Measurements from ENCODE around the gene ATAD1.

The ATAD1 gene

DNA sequence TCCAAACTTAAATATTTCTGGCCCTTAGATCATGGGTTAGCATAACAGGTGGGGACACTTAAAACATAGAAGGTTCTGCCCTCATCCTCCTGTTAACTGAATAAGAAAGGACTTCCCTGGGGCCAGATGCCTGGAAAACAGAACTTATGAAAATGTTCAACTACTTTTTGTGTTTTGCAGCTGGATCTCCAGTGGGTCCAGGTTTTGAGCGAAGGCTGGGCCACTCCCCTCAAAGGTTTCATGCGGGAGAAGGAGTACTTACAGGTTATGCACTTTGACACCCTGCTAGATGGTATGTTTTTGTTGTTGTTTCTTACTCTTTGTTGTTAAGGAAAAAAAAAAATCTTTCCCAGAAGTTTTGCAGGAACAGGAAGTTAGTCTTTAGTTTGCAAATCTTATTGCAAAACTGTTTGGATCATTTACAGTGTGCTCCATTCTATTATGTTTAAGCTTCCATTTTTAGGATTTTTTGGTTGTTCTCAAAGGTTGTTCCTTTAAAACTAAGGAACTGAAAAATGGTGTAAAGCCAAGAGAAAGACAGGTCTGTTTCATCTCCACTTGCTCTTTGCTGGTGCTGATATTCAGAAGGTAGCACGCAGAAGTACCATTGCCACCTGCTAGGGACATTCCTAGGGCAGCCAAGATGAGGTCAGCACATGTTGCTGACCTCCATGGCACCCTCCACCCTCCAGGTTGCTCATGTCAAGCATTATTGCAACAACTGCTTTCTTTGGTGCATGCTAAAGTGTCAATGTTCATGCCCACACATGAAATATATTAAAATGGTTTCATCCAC, 102.3 kb downstream of the ATAD1 start:
- DNase-seq (ENCODE audit: low read depth), result no peak

DNA sequence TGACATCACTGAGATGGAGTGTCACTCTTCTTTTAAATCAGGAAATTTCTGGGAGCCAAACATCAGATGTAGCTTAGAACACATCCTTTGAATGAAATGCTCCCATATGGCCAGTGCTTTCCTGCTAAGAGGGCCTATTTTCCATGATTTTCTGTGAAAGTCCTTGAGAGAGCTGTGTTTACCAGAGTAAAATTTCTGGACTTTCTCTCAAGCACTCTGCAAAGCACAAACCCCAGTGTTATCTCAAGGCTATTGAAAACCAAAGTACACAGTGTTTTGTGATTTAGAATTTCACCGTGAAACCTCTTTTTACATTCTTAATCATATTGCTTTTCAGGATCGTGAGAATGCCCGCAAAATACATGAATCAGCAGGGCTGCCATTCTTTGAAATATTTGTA, 104.3 kb downstream of the ATAD1 start:
- DNase-seq (ENCODE audit: low read depth), result no peak

DNA sequence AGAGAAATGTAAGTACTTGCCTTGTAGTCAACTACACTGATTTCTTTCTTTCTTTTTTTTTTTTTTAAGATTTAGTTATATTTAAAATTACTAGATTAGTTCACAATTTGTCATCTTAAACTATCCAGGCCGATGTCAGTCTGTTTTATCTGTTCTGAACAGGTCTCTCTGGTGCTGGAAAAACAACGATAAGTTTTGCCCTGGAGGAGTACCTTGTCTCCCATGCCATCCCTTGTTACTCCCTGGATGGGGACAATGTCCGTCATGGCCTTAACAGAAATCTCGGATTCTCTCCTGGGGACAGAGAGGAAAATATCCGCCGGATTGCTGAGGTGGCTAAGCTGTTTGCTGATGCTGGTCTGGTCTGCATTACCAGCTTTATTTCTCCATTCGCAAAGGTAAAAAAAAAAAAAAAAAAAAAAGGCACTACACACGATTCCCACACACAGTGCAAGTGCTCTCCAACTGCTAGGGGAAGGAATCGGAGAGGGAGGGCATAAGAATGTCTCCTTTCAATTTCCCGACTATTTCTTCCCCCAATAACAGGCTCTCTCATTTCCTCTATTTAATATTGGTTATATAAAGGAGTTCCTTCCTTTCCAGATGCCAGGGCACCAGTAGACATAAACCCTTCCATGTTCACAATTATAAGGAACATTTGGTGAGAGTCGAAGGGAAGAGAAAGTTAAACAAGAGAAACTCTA, 105.0 kb downstream of the ATAD1 start:
- DNase-seq (ENCODE audit: low read depth), result no peak

DNA sequence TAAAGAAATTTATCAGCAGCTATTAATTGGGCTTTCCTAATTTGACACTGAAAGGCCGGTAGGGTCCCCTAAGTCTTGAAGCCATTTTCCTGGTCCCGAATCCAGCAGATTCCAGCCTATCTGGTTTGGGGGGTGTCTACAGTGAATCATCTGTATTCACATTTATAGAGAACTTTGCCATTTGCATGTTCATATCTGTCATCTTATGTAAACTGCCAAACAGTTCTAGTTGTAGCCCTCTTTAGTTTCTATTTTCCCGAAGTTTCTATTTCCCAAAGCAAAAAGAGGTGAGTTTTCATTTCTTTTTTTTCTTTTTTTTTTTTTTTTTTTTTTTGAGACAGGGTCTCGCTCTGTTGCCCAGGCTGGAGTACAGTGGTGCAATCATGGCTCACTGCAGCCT, 110.8 kb downstream of the ATAD1 start:
- no peak for DNase-seq (ENCODE audit: low read depth)

DNA sequence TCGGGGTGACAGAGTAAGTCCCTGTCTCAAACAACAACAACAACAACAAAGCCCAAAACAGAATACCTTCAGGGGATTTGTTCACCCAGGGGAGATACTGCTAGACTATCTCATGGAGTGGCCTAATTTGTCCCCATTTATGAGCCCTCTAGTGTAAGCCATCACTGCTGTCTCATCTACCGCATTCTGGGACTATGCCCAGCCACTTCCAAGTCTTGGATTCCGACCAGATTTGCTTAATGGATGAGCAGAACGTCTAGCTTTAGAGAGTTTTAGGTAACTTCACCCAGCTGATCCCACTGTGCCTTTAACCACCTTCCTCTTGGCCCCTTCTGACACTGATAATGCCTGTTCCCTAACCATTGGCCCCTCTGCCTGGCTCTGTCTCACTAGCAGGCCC, 111.3 kb downstream of the ATAD1 start:
- peak; percentile 68 for DNase-seq (ENCODE audit: low read depth)

DNA sequence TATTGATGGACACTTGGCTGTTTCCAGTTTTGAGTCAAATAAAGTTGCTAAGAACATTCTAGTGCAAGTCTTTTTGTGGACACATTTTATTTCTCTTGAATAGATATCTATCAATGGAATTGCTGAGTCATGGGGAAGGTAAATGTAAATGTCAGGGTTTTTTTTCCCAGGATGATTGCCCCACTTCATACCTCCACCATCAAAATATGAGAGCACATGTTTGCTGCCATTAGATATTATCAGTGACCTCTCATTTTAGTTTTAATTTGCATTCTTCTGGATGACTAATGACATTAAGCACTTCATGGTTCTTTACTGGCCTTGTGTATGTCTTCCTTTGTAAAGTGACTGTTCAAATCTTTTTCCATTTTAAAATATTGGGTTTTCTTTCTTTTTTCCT, 112.7 kb downstream of the ATAD1 start:
- DNase-seq (ENCODE audit: low read depth), result peak; percentile 92

DNA sequence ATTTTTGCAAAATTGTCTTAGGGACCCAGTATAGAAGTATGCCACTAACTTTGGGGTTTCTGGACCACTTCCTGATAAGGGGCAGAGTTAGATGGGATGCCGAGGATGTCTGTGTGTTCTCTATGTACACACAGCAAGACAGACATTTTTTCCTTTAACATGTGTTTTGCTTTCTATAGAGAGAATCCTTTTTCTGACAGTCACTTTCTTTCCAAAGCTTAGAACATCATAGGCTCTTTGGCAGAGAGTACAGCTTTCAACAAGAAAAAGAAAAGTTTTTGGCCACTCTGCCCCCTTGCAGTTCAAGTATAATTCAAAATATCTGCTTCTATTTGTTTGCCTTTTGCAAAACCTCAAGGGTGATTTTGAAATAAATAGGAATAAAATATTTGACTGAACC, 114.3 kb downstream of the ATAD1 start:
- no peak for DNase-seq (ENCODE audit: low read depth)

DNA sequence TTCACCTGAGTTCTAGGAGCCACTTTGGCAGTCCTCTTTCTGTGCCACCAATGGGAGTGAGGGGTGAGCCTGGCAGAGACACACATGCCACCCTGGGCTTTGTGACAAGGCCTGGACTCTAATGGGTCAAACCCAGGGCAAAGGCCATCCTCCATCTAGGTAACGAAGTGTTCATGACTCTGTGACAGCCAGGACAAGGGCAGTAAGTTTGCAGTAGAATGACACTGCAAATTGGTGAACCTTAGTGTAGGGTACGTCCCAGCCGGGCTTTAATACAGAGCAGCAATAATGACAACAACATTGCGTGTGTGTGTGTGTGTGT, 115.1 kb downstream of the ATAD1 start:
- DNase-seq (ENCODE audit: low read depth), result no peak

DNA sequence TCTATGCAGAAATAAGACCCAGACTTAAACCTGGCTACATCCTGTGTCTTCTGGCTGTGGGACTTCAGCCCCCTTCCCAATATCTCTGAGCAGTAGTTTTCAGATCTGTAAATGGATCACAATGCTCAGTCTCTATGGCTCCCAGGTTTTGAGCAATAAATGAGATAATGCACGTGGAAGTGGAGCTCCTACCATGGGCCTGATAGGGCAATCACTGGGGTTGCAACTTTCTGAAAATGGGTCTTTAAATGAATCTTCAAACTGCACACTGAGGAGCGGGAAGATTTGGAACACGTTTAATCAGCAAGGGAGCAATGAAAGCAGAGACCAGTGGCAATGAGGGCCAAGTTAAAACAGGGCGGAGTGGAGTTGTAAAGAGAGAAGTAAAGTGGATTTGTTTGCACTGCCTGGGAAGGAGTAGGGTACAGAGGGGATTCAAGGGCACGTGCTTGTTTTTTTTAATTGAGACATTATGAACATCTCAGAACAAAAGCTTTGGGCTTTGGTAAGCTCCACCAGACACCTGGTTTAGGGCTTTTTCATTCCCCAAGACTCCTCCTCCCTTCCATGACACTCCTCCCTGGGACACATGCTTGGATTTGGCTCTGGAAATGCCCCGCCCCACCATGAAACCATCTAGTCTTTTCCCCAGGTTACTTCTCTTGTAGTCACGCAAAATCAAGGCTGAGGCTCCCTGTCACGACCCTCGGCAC, 115.6 kb downstream of the ATAD1 start:
- no peak for DNase-seq (ENCODE audit: low read depth)
